Loucy (cell line): ENCODE data around the gene WFIKKN2.

ENCODE experiments used
- CTCF ChIP-seq: fragments of 200-600 bp; sonication (generic); conservative IDR thresholded peaks from 2 replicates; pipeline ENCODE4 v1.5.1; 2014; ENCODE audit warnings: mild to moderate bottlenecking, antibody characterized with exemption, low read length
- EZH2phosphoT487 ChIP-seq: fragments of 200-600 bp; IDR thresholded peaks from 2 replicates; pipeline ENCODE4 v1.6.1; 2018; ENCODE audit warnings: antibody characterized with exemption, mild to moderate bottlenecking, moderate library complexity, borderline replicate concordance

- no peak for TF ChIP-seq CTCF
- TF ChIP-seq EZH2phosphoT487: no peak
These were observed 45.8 kb downstream of the WFIKKN2 start for GRCh38 chr17:50881182-50881581.
